Dedifferentiated amniotic fluid mesenchymal stem cell (primary cell): ENCODE data around the gene TMEM131.

Experiments used
- DNase-seq: peaks from one replicate; pipeline ENCODE4 v3.0.0-alpha.2; 2016; ENCODE audit errors: extremely low spot score

TMEM131 gene

DNA sequence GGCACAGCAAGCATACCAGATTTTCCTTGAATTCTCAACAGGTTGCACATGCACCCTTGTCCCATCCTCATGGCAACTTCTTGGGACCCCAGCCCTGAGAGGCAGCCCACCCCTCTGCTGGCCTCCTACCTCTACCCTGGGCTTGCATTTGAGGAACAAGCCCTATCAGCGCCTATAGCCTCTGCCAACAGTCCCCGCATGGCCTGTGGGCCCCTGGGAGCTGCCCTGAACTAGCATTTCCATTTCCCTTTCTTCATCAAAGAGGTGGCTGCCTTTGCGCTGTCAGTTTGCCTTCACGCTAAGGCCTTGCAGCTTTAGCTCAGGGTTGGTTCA, 287.7 kb downstream of the TMEM131 start:
- DNase-seq: no peak

DNA sequence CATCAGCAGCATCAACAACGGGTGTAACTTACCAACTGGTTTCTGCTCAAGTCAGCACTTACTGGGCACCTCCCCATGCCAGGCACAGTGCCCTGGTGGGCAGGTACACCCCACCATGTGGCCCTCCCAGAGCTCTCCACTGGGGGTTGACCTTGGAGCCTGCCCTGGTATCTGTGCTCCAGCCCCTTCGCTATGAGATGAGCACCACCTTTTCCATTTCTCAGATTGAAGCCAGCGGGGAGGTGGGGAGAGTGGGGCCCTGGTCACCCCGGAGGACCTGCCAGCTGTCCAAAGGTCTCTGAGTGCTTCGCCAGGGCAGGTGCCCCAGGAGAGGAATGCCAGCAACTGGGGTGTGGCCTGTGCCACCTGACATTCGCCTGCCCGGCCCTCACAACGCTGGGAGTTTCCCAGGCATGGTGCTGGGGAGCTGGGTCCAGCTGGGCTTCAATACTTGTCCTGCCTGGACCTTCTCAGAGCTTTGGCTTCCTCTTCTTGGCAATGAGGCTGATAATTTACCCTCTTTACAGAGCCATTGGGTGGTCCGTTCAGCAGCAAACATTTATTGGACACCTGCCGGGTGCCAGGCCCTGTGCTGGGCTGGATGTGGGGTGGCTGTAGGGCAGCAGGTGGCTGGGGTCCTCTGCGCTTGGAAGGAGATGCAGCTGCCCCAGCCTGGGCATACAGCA, 288.2 kb downstream of the TMEM131 start:
- DNase-seq: no peak

DNA sequence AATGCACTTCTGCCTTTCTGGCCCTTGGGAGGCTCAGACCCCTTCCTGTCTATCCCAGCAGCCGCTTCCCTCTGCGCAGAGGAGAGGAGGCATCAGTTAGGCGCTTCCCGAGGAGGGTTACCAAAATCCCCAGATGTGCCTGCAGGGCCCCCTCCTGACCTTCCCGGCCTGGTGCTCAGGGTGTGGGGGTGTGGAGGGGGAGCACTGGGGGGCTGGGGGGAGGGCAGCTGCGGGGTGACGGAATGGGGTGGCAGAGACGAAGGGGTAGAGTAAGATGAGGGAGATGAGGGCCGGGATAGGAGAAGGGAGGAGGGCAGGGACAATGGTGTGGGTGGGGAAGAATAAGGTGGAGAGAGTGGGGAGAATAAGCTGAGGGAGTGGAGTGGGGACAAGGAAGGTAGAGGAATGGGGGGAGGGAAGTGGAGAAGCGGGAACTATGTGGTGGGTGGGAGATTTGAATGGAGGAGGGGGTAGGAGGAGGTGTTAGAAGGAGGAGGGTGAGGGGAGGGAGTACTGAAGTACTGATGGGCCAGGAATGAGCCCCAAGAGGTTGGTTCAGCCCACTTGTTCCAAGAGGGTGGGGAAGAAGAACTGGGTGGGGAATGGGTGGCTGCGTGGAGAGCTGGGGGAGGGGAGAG, 288.9 kb downstream of the TMEM131 start:
- no peak for DNase-seq
